ENCODE data around the gene SPATA46. TPM values are rescaled to one million over a fixed set of nuclear protein-coding genes. Genes with fewer than 3 reads are reported as not detected.

SPATA46 gene
- total and polyA plus RNA-seq, 9 of the 15 experiments (the other 6 are each of a cell fraction or from before 2014, with no cell fraction given), result 0.04 to 0.11 TPM; not detected in 7

- no peak for TF ChIP-seq XRCC4 (IDR thresholded peaks at IDR 0.05; ENCODE audit: extremely low read depth, insufficient read depth, insufficient read length)
- no peak for TF ChIP-seq ZNF224 (CRISPR knock-in tag; IDR thresholded peaks at IDR 0.05)
- TF ChIP-seq CREB5 (CRISPR knock-in tag; IDR thresholded peaks at IDR 0.05), result no peak
- no peak for TF ChIP-seq NCOA6 (IDR thresholded peaks at IDR 0.05)
- TF ChIP-seq, protein P1, sequence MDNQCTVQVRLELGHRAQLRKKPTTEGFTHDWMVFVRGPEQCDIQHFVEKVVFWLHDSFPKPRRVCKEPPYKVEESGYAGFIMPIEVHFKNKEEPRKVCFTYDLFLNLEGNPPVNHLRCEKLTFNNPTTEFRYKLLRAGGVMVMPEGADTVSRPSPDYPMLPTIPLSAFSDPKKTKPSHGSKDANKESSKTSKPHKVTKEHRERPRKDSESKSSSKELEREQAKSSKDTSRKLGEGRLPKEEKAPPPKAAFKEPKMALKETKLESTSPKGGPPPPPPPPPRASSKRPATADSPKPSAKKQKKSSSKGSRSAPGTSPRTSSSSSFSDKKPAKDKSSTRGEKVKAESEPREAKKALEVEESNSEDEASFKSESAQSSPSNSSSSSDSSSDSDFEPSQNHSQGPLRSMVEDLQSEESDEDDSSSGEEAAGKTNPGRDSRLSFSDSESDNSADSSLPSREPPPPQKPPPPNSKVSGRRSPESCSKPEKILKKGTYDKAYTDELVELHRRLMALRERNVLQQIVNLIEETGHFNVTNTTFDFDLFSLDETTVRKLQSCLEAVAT (IDR thresholded peaks at IDR 0.05), result peak in 1 of 2 experiments; percentile 97; a peak in 2 of 4 replicates
- TF ChIP-seq CREM (IDR thresholded peaks at IDR 0.05; ENCODE audit: low read depth), result peak; percentile 80
- TF ChIP-seq, protein P2, sequence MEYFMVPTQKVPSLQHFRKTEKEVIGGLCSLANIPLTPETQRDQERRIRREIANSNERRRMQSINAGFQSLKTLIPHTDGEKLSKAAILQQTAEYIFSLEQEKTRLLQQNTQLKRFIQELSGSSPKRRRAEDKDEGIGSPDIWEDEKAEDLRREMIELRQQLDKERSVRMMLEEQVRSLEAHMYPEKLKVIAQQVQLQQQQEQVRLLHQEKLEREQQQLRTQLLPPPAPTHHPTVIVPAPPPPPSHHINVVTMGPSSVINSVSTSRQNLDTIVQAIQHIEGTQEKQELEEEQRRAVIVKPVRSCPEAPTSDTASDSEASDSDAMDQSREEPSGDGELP (CRISPR knock-in tag; IDR thresholded peaks at IDR 0.05; ENCODE audit: borderline replicate concordance), result peak; percentile 83
- TF ChIP-seq CREB3 (tag; conservative IDR thresholded peaks at IDR 0.05; ENCODE audit: low read depth), result no peak
- no peak for TF ChIP-seq RBM17 (IDR thresholded peaks at IDR 0.05; ENCODE audit: borderline replicate concordance, low read depth, low read length)
- TF ChIP-seq ZNF695 (CRISPR knock-in tag; IDR thresholded peaks at IDR 0.05), result no peak
- peak; percentile 91 for TF ChIP-seq STAT5A (IDR thresholded peaks at IDR 0.05; ENCODE audit: borderline replicate concordance, low read length)
- no peak for TF ChIP-seq BRCA1 (IDR thresholded peaks at IDR 0.05)
- no peak for TF ChIP-seq BRCA1 (CRISPR knock-in tag; IDR thresholded peaks at IDR 0.05)
- no peak for TF ChIP-seq ZFP30 (CRISPR knock-in tag; IDR thresholded peaks at IDR 0.05; ENCODE audit: borderline replicate concordance)
Measured at GRCh38 chr1:162372159-162373071, 4.2 kb downstream of the SPATA46 start (continued).
